PFSK-1 (cell line): ENCODE measurements around the gene KCP.

Experiments
- FOXP2 ChIP-seq: optimal IDR thresholded peaks from 2 replicates; pipeline ENCODE3; 2011; ENCODE audit warnings: borderline replicate concordance, control low read depth, inconsistent platforms; ENCODE audit not compliant: insufficient read depth; ENCODE audit errors: extremely low read length, extremely low read depth
- POLR2AphosphoS5 ChIP-seq: IDR thresholded peaks from 2 replicates; pipeline ENCODE4 v1.6.1; 2012; ENCODE audit warnings: low read depth, mild to moderate bottlenecking, control low read depth, low read length, moderate library complexity
- SIN3A ChIP-seq: IDR thresholded peaks from 2 replicates; pipeline ENCODE4 v1.6.1; 2012; ENCODE audit warnings: mild to moderate bottlenecking, low read length, moderate library complexity, borderline replicate concordance; ENCODE audit not compliant: insufficient read depth
- TAF1 ChIP-seq: IDR thresholded peaks from 2 replicates; pipeline ENCODE4 v1.6.1; 2012; ENCODE audit warnings: low read length, control low read depth, borderline replicate concordance; ENCODE audit not compliant: insufficient read depth
- TF ChIP-seq, protein P1 (sequence below), 2 experiments: IDR thresholded peaks; 2 replicates each; pipeline versions ENCODE4 v1.6.1 to v1.8.0; 2011 to 2012; ENCODE audit warnings: low read depth in 2 of 2, low read length in 2 of 2, control low read depth in 1 of 2, inconsistent platforms in 1 of 2, mild to moderate bottlenecking in 1 of 2, moderate library complexity in 1 of 2; ENCODE audit not compliant: insufficient read depth in 1 of 2

The KCP gene

DNA sequence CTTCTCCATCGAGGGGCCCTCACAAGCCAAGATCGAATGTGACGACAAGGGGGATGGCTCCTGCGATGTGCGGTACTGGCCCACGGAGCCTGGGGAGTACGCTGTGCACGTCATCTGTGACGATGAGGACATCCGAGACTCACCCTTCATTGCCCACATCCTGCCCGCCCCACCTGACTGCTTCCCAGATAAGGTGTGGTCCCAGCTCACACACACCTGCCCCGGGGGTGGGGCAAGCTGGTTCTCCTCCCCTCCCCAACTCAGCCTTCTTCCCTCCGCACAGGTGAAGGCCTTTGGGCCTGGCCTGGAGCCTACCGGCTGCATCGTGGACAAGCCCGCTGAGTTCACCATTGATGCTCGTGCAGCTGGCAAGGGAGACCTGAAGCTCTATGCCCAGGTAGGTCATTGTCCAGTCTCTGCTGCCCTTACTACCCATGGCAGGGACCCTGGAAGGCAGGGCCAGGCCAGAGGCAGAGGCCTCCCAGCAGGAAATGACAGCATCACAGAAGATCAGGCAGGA lies 69.3 kb downstream of the KCP start:
- no peak for TF ChIP-seq SIN3A
- TF ChIP-seq, protein P1, sequence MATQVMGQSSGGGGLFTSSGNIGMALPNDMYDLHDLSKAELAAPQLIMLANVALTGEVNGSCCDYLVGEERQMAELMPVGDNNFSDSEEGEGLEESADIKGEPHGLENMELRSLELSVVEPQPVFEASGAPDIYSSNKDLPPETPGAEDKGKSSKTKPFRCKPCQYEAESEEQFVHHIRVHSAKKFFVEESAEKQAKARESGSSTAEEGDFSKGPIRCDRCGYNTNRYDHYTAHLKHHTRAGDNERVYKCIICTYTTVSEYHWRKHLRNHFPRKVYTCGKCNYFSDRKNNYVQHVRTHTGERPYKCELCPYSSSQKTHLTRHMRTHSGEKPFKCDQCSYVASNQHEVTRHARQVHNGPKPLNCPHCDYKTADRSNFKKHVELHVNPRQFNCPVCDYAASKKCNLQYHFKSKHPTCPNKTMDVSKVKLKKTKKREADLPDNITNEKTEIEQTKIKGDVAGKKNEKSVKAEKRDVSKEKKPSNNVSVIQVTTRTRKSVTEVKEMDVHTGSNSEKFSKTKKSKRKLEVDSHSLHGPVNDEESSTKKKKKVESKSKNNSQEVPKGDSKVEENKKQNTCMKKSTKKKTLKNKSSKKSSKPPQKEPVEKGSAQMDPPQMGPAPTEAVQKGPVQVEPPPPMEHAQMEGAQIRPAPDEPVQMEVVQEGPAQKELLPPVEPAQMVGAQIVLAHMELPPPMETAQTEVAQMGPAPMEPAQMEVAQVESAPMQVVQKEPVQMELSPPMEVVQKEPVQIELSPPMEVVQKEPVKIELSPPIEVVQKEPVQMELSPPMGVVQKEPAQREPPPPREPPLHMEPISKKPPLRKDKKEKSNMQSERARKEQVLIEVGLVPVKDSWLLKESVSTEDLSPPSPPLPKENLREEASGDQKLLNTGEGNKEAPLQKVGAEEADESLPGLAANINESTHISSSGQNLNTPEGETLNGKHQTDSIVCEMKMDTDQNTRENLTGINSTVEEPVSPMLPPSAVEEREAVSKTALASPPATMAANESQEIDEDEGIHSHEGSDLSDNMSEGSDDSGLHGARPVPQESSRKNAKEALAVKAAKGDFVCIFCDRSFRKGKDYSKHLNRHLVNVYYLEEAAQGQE (IDR thresholded peaks at IDR 0.05; ENCODE audit: insufficient read depth in 1 of 2, low read depth in 2 of 2, low read length in 2 of 2), result no peak
- no peak for TF ChIP-seq POLR2AphosphoS5
- no peak for TF ChIP-seq TAF1
- no peak for TF ChIP-seq FOXP2

DNA sequence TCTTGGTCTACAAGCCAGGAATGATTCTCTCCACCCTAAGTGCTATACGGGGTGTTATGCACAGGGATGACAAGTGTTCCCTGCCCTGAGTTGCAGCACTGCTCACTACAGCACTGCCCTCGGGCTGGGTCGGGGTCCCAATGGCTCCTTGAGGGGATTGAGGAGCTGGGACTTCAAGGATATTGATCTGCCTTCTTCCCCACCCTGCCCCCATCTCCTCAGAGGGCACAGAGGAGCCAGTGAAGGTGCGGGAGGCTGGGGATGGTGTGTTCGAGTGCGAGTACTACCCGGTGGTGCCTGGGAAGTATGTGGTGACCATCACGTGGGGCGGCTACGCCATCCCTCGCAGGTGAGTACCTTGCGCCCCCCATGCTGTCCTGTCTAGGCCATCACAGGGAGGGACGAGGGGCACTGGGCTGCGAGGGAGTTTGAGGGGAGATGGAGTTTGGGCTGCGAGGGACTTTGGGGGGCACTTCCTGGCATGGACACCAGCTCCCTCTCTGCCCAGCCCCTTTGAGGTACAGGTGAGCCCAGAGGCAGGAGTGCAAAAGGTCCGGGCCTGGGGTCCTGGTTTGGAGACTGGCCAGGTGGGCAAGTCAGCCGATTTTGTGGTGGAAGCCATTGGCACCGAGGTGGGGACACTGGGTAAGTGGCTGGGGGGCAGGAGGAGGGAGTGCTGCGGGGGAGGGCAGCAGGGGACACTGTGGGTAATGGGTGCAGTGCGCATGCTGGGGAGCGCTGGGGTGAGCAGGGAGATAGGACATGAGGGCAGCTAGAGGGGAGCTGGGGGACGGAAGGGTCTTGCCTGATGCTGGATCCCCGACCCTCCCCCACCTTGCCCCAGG lies 70.0 kb downstream of the KCP start:
- no peak for TF ChIP-seq TAF1
- TF ChIP-seq POLR2AphosphoS5, result no peak
- no peak for TF ChIP-seq FOXP2
- TF ChIP-seq, protein P1 (IDR thresholded peaks at IDR 0.05; ENCODE audit: insufficient read depth in 1 of 2, low read depth in 2 of 2, low read length in 2 of 2), result no peak
- no peak for TF ChIP-seq SIN3A

DNA sequence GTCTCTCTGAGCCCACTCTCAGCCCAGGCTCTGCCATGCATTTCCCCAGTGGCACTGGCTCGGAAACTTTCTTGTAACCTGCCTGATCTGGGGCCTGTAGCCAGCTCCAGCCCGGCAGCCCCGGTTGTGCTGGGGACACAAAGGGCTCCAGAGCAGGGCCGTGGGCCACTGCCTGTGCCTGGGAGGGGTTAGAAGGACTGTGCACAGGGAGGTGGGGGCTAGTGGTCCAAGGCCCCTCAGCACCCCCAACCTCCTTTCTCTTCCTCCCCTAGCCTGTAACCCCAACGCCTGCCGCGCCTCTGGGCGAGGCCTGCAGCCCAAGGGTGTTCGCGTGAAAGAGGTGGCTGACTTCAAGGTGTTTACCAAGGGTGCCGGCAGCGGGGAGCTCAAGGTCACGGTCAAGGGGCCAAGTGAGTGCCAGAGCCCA lies 70.7 kb downstream of the KCP start:
- no peak for TF ChIP-seq POLR2AphosphoS5
- TF ChIP-seq SIN3A, result no peak
- TF ChIP-seq FOXP2, result no peak
- TF ChIP-seq, protein P1 (IDR thresholded peaks at IDR 0.05; ENCODE audit: insufficient read depth in 1 of 2, low read depth in 2 of 2, low read length in 2 of 2), result no peak

DNA sequence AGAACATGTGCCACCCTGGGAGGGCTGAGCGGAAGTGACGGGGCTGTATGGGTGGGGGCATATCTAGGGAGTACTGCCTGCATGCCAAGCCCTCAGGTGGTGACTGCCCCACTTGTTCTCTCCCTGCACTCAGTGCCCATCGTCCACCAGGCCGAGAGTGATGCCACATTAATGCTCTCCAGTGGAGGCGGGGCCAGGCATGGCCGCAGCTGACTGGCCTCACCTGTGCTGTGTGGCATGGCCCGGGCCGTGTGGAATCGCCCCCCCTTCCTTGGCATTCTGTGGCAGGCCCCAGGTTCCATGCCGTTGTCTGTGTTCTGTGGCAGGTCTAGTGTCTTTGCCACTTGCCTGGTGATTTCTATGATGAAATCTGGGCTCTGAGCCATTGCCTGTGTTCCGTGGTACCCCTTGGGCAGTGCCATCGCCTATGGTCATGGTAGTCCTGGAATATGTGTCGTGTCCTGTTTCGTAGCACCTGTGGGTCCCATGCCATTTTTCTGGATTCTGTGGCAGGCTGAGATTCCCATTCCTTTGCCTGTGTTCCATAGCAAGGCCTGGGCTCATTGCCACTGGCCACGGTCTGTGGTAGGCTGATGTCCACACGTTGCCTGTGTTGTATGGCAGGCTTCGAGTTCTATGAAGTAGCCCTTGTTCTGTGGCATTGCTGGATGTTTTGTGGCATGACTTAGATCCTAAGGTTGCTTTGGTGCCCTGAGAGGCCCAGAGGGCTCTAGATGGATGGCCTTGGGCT lies 71.4 kb downstream of the KCP start:
- no peak for TF ChIP-seq SIN3A
- no peak for TF ChIP-seq TAF1
- TF ChIP-seq POLR2AphosphoS5, result no peak

DNA sequence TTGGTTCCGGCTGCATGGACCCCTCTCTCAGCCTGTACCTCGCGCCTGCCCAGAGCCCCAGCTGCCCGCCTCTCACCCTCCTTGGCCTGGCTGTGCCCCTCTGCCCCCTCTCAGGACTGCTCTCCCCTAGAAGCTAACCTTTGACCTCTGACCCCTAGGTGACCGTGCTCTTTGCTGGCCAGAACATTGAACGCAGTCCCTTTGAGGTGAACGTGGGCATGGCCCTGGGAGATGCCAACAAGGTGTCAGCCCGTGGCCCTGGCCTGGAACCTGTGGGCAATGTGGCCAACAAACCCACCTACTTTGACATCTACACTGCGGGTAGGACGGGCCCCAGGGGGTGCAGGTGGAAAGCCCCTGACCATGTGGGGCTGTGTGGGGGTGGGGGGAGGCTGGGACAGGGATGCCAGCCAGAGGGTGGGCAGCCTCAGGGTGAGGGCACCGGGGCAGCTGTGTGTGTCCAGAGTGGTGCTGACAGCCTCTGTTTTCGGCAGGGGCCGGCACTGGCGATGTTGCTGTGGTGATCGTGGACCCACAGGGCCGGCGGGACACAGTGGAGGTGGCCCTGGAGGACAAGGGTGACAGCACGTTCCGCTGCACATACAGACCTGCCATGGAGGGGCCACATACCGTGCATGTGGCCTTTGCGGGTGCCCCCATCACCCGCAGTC lies 72.3 kb downstream of the KCP start:
- no peak for TF ChIP-seq POLR2AphosphoS5
- TF ChIP-seq TAF1, result no peak
- TF ChIP-seq FOXP2, result no peak
- TF ChIP-seq SIN3A, result no peak
- TF ChIP-seq, protein P1 (IDR thresholded peaks at IDR 0.05; ENCODE audit: insufficient read depth in 1 of 2, low read depth in 2 of 2, low read length in 2 of 2), result no peak
